H1 (cell line): ENCODE results near the gene PROSER3. TPM values are rescaled to one million over a fixed set of nuclear protein-coding genes. Genes with fewer than 3 reads are reported as not detected.

Experiments used
- ASH2L ChIP-seq: fragments of 200-600, 300-600 bp; sonication (generic); IDR thresholded peaks from one replicate; pipeline ENCODE4 v1.7.1; 2017; ENCODE audit warnings: low read length
- CHD2 ChIP-seq: IDR thresholded peaks from 2 replicates; pipeline ENCODE4 v1.6.1; 2012; ENCODE audit warnings: low read length, improper control_type of control experiment
- EGR1 ChIP-seq: IDR thresholded peaks from 2 replicates; pipeline ENCODE4 v1.6.1; 2011; ENCODE audit warnings: low read depth, low read length, borderline replicate concordance
- EZH2 ChIP-seq: fragments of 200-600 bp; sonication (generic); IDR thresholded peaks from 2 replicates; pipeline ENCODE4 v1.7.1; 2012; ENCODE audit warnings: low read depth, mild to moderate bottlenecking, moderate library complexity, low read length, inconsistent platforms; ENCODE audit not compliant: severe bottlenecking
- HDAC6 ChIP-seq: IDR thresholded peaks from one replicate; pipeline ENCODE4 v1.7.1; 2012; ENCODE audit warnings: low read depth, mild to moderate bottlenecking, inconsistent platforms, low read length, moderate library complexity
- JUN ChIP-seq: IDR thresholded peaks from 2 replicates; pipeline ENCODE4 v1.6.1; 2011; ENCODE audit warnings: low read depth, mild to moderate bottlenecking, improper control_type of control experiment, low read length
- POLR2AphosphoS5 ChIP-seq: IDR thresholded peaks from 2 replicates; pipeline ENCODE4 v1.6.1; 2011; ENCODE audit warnings: low read depth, low read length
- TBP ChIP-seq: IDR thresholded peaks from 2 replicates; pipeline ENCODE4 v1.6.1; 2011; ENCODE audit warnings: low read depth, low read length, improper control_type of control experiment
- YY1 ChIP-seq: IDR thresholded peaks from 2 replicates; pipeline ENCODE4 v1.6.1; 2011; ENCODE audit warnings: low read depth, mild to moderate bottlenecking, low read length
- polyA plus RNA-seq, 7 experiments: library from polyadenylated mRNA; depleted of rRNA in 3 of 7; stranded (reverse) in 5 of 7; unstranded in 2 of 7; fragments of >200 nt in 5 of 7; fragments of 200-250 nt in 2 of 7; gene quantifications; 1 replicate in 5 of 7; 2 replicates in 1 of 7; 4 replicates in 1 of 7; pipeline versions ENCODE4 v1.2.1 to v1.2.3, GENCODE V29; 2011 to 2013; ENCODE audit warnings: missing spikeins in 2 of 7, mixed read lengths in 2 of 7
- total RNA-seq: library from RNA; stranded (reverse); fragmentation: NEBNext Ultra II Directional; extraction: Animal tissue kit (Norgen Biotek cat#: 25700); gene quantifications from 2 replicates; pipeline ENCODE4 v1.2.1, GENCODE V29; 2021
- TF ChIP-seq, protein P1 (sequence below): IDR thresholded peaks from 2 replicates; pipeline ENCODE4 v1.6.1; 2012; ENCODE audit warnings: inconsistent platforms
- TF ChIP-seq, protein P2 (sequence below): fragments of 300-600 bp; sonication (generic); IDR thresholded peaks from 2 replicates; pipeline ENCODE4 v1.7.1; 2012; ENCODE audit warnings: low read length, moderate library complexity, mild to moderate bottlenecking, inconsistent platforms; ENCODE audit not compliant: insufficient replicate concordance

Gene PROSER3
- total and polyA plus RNA-seq, 2 of the 8 experiments (the other 6 are each of a cell fraction or from before 2014, with no cell fraction given) = 17.8 to 28.9 TPM

DNA sequence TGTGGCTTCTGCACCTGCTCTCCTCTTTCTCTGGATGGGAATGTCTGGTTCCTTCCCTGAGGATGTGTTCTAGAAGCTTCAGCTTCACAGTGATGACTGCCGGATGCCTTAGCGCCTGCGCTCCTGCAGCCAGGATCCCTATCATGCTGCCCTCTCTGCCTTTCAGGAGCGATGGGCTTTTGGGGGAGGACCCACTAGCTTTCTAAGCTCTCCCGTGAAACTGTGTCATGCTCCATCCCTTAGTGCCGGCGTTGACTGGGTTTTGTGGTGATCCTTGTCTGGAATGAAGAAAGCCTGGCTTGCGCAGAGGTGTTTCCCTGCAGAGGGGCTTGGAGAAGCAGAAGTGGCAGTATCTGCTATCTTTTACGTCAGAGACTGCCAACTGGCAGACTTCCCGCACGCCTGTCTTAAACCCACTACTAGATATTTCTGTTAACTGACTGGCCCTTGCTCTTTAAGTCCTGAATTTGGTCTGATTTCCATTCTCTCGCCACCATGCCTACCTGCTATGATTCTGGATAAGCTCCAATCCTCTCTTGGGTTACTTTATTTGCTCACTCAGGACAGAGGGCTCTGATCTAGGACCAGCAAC is 44.0 kb upstream of the PROSER3 start (continued):
- TF ChIP-seq CHD2 (no peak), YY1 (no peak), JUN (no peak), TBP (no peak), EGR1 (no peak), HDAC6 (no peak), EZH2 (no peak), POLR2AphosphoS5 (no peak), ASH2L (no peak)
- TF ChIP-seq, protein P1, sequence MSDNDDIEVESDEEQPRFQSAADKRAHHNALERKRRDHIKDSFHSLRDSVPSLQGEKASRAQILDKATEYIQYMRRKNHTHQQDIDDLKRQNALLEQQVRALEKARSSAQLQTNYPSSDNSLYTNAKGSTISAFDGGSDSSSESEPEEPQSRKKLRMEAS = no peak
- TF ChIP-seq, protein P2, sequence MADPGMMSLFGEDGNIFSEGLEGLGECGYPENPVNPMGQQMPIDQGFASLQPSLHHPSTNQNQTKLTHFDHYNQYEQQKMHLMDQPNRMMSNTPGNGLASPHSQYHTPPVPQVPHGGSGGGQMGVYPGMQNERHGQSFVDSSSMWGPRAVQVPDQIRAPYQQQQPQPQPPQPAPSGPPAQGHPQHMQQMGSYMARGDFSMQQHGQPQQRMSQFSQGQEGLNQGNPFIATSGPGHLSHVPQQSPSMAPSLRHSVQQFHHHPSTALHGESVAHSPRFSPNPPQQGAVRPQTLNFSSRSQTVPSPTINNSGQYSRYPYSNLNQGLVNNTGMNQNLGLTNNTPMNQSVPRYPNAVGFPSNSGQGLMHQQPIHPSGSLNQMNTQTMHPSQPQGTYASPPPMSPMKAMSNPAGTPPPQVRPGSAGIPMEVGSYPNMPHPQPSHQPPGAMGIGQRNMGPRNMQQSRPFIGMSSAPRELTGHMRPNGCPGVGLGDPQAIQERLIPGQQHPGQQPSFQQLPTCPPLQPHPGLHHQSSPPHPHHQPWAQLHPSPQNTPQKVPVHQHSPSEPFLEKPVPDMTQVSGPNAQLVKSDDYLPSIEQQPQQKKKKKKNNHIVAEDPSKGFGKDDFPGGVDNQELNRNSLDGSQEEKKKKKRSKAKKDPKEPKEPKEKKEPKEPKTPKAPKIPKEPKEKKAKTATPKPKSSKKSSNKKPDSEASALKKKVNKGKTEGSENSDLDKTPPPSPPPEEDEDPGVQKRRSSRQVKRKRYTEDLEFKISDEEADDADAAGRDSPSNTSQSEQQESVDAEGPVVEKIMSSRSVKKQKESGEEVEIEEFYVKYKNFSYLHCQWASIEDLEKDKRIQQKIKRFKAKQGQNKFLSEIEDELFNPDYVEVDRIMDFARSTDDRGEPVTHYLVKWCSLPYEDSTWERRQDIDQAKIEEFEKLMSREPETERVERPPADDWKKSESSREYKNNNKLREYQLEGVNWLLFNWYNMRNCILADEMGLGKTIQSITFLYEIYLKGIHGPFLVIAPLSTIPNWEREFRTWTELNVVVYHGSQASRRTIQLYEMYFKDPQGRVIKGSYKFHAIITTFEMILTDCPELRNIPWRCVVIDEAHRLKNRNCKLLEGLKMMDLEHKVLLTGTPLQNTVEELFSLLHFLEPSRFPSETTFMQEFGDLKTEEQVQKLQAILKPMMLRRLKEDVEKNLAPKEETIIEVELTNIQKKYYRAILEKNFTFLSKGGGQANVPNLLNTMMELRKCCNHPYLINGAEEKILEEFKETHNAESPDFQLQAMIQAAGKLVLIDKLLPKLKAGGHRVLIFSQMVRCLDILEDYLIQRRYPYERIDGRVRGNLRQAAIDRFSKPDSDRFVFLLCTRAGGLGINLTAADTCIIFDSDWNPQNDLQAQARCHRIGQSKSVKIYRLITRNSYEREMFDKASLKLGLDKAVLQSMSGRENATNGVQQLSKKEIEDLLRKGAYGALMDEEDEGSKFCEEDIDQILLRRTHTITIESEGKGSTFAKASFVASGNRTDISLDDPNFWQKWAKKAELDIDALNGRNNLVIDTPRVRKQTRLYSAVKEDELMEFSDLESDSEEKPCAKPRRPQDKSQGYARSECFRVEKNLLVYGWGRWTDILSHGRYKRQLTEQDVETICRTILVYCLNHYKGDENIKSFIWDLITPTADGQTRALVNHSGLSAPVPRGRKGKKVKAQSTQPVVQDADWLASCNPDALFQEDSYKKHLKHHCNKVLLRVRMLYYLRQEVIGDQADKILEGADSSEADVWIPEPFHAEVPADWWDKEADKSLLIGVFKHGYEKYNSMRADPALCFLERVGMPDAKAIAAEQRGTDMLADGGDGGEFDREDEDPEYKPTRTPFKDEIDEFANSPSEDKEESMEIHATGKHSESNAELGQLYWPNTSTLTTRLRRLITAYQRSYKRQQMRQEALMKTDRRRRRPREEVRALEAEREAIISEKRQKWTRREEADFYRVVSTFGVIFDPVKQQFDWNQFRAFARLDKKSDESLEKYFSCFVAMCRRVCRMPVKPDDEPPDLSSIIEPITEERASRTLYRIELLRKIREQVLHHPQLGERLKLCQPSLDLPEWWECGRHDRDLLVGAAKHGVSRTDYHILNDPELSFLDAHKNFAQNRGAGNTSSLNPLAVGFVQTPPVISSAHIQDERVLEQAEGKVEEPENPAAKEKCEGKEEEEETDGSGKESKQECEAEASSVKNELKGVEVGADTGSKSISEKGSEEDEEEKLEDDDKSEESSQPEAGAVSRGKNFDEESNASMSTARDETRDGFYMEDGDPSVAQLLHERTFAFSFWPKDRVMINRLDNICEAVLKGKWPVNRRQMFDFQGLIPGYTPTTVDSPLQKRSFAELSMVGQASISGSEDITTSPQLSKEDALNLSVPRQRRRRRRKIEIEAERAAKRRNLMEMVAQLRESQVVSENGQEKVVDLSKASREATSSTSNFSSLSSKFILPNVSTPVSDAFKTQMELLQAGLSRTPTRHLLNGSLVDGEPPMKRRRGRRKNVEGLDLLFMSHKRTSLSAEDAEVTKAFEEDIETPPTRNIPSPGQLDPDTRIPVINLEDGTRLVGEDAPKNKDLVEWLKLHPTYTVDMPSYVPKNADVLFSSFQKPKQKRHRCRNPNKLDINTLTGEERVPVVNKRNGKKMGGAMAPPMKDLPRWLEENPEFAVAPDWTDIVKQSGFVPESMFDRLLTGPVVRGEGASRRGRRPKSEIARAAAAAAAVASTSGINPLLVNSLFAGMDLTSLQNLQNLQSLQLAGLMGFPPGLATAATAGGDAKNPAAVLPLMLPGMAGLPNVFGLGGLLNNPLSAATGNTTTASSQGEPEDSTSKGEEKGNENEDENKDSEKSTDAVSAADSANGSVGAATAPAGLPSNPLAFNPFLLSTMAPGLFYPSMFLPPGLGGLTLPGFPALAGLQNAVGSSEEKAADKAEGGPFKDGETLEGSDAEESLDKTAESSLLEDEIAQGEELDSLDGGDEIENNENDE = no peak
